GM21360 (cell line): Measurements from ENCODE around the gene MUTYH.

ENCODE experiments used
- ATAC-seq: cut with Tn5 transposase; IDR thresholded peaks from one replicate; pipeline ENCODE4 v1.9.1; 2021; ENCODE audit warnings: mild to moderate bottlenecking, moderate library complexity; ENCODE audit not compliant: unreplicated experiment

MUTYH gene

DNA sequence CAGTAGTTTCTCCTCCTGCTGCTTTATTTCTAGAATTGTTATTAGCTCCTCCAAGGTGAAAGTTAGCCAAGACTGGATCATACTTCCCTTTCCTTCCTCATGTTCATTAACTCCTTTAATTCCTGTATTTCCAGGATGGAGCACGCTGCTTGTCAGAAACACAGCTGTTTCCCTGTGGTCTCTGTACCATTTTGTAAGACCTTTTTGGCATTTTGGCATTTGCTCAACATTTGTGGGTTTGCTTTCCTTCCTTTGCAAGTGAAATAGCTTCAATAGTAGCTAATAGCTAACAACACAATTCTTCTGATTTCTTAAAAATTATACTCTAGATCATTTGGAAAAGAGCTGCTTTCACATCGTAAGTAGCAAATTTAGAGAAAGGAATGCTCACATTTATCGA, 57.9 kb downstream of the MUTYH start:
- no peak for ATAC-seq
